DMS153 (cell line): ENCODE data around the gene PKP4.

Source experiments
- DNase-seq: peaks from one replicate; lab custom pipeline; 2025; lab: John Stamatoyannopoulos, UW

Gene PKP4

DNA sequence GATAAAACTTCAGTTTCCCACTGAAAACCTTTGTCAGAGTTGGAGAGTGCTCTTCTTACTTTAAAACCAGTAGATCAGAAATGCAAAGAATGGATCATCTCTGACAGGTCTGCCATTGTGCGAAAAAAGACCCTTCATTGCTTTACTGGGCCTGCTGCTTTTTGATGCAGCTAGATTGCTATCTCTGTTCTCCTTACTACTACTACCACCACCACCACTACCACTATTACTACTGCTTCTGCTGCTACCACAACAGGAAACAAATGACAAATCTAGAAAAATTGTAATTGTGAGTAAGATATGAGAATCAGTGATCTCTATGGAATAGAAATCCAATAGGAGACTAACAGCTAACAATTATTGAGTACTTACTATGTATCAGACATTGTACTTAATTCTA is 85.8 kb downstream of the PKP4 start:
- no peak for DNase-seq

DNA sequence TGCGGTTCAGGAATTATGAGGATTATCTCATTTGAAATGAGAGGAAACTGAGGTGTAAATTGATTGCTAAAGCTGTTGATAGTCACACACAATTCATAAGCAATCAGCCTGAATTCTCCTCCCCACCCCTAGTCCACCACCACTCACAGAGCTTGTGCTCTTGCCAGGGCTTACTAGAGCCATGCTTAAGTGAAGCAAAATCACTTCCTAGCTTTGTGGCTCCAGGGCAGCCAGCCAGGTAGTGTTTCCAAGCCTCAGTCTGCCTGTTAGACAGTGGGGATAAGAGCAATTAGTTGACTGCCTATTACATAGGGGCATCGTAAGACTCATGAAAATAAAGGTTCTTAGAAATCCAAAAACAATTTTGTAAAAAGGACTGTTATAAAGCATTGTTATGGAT is 87.2 kb downstream of the PKP4 start:
- DNase-seq = no peak

DNA sequence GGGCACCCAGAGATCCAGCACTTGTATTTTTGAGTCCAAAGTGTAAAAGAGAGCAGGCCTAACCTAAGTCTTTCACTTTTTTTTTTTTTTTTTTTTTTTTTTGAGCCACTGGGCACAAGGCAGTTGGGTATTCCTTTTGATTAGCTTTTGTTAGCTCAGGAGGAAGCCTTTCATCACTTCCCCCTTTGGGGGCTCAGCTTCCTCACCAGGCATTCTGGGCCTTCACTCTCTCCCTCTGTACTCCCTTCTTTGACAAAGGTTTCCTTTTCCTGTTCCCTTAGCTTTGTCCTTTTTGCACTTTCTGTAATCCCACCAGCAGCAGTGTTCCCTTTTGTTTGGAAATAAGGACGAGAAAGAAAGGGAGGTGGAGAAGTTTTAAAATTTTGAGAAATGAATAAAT is 88.2 kb downstream of the PKP4 start:
- DNase-seq = no peak

DNA sequence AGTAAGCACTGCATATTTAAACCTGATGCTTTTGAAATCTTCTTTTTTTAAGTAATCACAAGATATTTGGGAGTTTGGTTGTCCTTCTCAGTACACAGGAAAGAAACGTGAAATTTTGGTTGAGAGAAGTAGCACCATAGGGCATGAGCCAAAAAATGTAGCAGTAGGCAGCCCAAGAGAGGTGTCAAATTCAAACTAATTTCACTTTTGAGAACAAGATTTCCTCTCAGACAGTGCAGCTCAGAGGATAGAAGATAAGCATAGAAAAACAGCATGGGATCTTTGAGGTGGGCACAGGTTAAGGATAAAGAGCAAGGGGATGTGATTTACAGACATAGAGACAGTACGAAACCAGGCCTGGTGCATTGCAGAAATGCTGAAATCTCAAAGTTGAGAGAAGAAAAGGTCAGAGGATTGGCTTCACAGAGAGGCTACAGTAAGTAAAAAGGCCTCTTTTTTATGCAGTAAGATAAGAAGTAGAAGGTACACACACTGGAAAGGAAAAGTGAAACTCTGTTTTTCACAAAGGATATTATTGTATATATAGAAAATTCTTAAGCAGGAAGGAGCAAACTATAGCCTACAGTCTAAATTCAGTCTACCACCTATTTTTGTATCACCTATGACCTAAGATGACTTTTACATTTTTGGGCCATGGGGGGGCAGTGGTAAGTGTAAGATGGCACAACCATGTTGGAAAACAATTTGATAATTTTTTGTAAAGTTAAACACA is 89.8 kb downstream of the PKP4 start:
- DNase-seq = no peak

GRCh38 chr2:158553257-158553656 is 96.5 kb downstream of the PKP4 start:
- DNase-seq = no peak

- no peak for DNase-seq
These were observed 98.2 kb downstream of the PKP4 start for GRCh38 chr2:158554996-158555395.

GRCh38 chr2:158556124-158556523 is 99.4 kb downstream of the PKP4 start:
- DNase-seq = no peak

DNA sequence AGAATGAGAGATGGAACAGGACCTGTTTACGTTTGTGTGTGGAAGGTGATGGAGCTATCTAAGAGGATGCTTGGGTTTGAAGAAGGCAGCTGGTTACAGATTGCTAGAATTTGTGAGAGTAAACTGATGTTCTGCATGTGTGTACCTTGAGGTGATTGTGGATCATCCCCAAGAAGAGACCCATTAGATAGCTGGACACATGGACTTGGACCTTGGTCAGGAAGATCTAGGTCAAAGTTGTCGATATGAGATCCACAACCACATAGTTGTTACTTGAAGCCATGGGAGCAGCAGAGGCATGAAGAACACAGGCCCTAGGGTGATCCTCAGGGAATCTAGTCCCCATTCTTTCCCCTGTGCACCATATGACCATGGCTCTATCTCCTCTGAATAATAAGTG is 101.0 kb downstream of the PKP4 start:
- DNase-seq = no peak

- DNase-seq = no peak
These were observed 102.5 kb downstream of the PKP4 start for GRCh38 chr2:158559252-158559651.

DNA sequence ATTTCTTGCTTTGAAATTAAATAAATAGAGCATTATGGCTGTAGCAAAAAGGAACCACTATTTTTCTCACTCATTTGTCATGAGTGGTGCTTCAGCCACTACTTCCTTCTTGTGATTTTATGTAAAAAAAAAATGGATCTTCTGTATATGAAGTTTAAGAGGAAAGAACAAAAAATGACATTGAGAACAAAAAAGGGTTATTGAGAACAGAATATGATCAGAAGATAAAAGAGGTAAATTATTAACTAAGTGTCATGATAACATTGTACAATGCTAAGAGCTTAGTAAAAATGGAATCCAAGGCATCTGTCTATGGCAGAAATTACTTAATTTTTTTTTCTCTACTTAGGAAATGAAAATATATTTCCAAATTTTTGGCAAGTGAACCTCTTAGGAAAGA is 103.5 kb downstream of the PKP4 start:
- no peak for DNase-seq

GRCh38 chr2:158561054-158561453 is 104.3 kb downstream of the PKP4 start:
- DNase-seq = no peak

- DNase-seq = no peak
These were observed 110.5 kb downstream of the PKP4 start for GRCh38 chr2:158567208-158567607.

DNA sequence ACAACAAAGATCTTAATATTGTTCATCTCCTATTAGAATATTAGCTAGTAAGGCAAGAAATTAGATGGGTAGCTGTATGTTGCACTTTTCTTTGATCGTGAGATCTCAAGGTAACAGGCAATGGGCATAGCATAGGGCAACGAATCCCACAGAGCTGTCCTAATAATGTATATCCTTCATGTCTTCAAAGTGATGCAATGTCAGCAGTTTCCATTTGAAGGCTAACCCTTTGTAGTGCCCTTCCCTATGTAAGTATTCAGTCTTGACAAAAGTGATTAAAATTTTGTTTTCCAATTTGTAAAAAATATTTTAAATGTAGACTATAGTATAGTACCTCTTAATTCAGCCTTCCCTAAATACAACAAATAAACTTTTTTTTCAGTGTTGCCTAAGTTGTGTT is 112.5 kb downstream of the PKP4 start:
- DNase-seq = no peak

DNA sequence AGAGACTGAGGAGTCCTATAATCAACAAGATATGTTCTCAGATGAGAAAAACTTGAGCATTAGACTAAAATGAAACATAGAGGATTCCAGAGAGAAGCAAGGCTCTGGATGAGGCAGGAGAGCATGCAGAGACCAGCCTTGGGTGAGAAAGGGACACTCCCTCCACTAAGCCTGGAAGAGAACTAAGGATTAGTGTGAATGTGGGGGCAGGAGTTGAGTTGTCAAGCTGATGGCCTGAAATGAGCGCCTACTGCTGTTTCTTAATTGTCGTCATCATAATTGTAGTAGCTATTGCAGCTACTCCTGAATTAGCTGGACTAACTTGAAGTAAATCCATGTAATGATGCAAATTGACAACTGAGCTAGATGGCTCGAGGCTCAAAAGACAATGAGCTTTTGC is 114.1 kb downstream of the PKP4 start:
- DNase-seq = no peak

GRCh38 chr2:158573739-158574138 is 117.0 kb downstream of the PKP4 start:
- DNase-seq = no peak

DNA sequence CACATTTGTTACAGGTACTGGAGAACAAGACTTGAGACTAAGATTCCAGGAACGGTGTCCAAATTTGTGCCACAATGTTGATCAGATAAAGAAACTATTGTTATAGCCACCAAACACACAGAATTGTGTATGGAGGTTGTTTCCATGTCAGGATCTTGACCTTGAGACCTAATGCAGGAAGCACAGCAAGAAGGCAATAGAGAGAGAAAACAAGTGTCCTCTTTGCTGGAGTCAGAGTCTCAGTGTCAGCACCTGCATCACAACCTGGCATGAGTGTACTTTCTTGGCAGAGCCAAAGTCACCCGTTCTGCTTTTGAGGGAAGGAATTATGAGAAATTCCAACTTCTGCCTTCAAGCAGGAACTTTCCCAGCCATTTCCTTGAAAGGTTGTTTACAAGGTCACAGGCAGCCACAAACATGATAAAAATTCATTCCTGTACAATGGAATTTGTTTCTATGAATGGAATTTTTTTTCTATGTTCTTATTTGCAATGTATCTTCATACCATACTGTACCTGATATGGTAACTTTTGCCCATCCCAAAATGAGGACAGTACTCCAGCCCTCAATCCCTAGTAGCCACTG is 118.4 kb downstream of the PKP4 start:
- DNase-seq = no peak

- no peak for DNase-seq
These were observed 120.4 kb downstream of the PKP4 start for GRCh38 chr2:158577141-158577540.

DNA sequence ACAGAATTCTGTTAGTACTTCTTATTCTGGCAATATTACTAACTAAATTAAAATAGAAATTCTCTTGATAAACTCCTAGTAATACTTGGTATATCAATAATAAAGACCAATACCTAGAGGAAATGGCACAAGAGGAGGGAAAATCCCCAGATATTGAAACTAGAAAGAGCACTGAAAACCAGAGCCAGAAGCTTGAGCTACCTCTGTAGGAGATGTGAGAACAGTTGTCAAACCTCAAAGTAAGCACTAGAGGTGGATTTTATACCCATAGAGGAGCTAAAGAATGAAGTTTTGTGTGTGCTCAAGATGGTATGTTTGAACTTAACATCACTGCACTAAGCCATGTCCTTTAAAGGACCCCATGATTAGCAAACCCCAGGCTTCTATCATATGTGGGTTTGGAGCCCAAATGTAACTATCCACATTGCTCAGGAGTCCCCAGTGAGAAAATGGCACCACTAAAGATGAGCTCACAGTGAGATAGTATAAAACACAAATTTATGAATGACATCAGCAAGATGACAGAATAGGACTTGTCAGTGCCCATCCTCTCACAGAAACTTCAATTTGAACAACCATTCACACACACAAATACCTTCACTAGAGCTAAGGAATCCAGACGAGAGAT is 122.1 kb downstream of the PKP4 start:
- no peak for DNase-seq

DNA sequence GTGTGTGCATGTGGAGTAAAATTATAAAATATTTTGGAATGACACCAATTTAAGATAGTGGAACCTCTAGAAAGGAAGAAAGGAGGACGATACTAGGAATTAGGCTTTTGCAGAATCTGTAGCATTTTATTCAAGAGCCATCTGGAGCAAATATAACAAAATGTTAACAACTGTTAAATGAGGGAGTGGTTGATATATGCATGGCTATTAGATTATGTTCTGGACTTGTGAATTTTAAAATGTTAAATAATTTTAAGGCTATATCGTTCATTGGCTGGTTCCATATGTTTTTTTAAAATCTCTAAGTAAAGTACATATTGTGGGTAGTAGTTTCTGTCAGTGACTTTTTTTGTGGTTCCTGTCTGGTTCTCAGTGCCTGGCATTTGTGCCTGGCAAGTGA is 123.2 kb downstream of the PKP4 start:
- DNase-seq = no peak

DNA sequence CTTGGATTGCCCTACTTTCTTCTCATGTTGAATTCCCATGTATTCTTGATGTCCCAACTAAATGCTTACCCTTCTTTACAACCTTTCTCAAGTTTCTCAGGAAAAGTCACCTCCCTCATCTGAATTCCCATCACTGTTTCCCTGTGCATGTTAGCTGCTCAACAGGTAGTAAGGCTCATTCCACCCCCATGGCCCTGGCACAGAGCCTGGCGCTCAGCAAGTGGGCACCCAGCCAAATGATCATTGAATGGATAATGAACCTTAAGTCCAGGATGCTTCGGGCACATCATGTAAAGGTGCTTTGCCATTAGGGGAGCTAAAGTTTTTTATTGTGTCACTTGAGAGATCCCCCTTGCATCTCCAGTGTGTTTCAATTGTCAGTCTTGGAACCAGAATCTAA is 124.0 kb downstream of the PKP4 start:
- peak; percentile 35 for DNase-seq

GRCh38 chr2:158582670-158583069 is 125.9 kb downstream of the PKP4 start:
- no peak for DNase-seq

DNA sequence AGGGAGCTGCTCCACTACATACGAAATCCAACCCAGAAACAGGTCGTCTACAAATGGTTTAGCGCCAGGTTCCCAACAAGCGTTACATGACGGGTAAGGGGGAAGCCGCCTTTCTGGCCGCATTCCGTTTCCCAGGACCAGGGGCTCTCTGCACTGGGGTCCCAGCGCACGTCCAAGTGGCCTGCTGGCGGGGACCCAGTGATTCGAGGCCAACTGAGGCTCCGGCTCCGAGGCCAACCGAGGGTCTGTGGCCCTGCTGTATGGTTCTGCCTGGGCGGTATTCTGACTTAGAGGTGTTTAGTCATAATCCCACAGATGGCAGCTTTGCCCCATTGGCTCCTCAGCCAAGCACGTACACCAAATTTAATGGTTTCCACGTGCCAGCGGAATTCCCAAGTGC is 127.2 kb downstream of the PKP4 start:
- no peak for DNase-seq

DNA sequence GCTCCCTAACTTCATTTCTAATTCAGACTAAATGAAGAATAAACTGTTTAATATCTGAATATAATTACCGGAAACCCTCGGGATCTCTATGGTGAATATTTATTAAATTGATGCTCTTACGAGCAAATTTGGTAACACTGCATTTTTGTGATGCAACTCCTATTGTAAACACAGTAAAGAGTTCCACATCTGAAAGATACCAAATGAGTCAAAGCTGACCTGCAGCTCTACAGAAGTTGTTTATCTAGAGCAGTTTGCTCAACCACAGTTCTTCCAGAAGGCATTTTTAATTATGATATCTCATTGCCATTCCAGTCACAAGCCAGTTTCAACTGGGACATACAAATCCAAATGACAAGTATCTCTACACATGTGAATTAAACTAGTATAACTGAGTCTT is 129.7 kb downstream of the PKP4 start:
- no peak for DNase-seq

DNA sequence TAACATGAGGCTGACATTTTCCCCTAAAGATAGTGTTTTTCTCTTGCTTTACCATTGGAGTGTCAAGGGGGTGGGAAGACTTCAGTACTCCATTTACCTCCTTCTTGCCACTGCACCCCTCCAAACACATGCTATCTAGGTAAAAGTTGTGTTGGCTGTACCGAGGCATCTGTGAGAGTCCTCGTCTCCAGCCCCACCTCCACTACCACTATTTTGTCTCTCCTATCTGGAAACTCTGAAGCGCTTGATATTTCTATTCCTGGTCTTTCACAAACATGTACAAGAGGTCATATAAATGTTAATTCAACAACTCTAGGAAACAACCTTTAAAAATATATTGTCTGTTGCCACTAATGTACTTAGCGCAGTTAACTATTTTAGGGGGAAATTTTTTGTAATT is 132.6 kb downstream of the PKP4 start:
- DNase-seq = no peak
